Measurements from ENCODE around the gene FERD3L. TPM values are rescaled to one million over a fixed set of nuclear protein-coding genes. Genes with fewer than 3 reads are reported as not detected.

FERD3L gene
- total and polyA plus RNA-seq, 2 of the 8 experiments (the other 6 are each of a cell fraction or from before 2014, with no cell fraction given) = not detected

GRCh38 chr7:19133886-19134285 is 11.3 kb downstream of the FERD3L start:
- Histone ChIP-seq H2AK5ac (ENCODE audit: low read depth, low read length) (no peak overlapping the region), H4K5ac (ENCODE audit: insufficient read length, low read depth, low read length) (no peak overlapping the region), H3K4me2 (ENCODE audit: insufficient read depth in 1 of 2, low read depth in 2 of 2, low read length in 2 of 2) (no peak overlapping the region), H3K4me1 (replicated peaks in 1 of 4; ENCODE audit: control insufficient read depth in 3 of 4, insufficient read depth in 4 of 4, low read length in 3 of 4) (no peaks in the 10 kb centered on the region), H3K18ac (ENCODE audit: extremely low read depth, low read length) (no peak overlapping the region), H3K23ac (ENCODE audit: insufficient read length) (no peak overlapping the region), H2BK5ac (ENCODE audit: low read depth, low read length) (no peak overlapping the region), H2AFZ (ENCODE audit: low read length) (no peak overlapping the region), H3K4ac (replicated peaks; ENCODE audit: insufficient read length, low read depth, low read length) (no peak overlapping the region), H3K36me3 (ENCODE audit: control insufficient read depth in 2 of 4, insufficient read depth in 4 of 4, low read length in 3 of 4) (no peaks in the 10 kb centered on the region), H2BK120ac (replicated peaks; ENCODE audit: low read depth, low read length) (no peak overlapping the region), H4K8ac (ENCODE audit: extremely low read depth, insufficient read depth, low read length) (no peak overlapping the region), H3K27me3 (replicated peaks in 1 of 4; ENCODE audit: control insufficient read depth in 3 of 4, extremely low read depth in 1 of 4, insufficient read depth in 3 of 4, low read length in 3 of 4) (no peaks in the 10 kb centered on the region), H3K14ac (ENCODE audit: insufficient read length) (no peak overlapping the region), H3K23me2 (ENCODE audit: low read depth, low read length) (no peaks in the 10 kb centered on the region), H2BK20ac (ENCODE audit: low read length) (no peak overlapping the region), H3K9ac (replicated peaks in 1 of 4; ENCODE audit: extremely low read depth in 1 of 4, low read depth in 3 of 4, low read length in 3 of 4) (no peak overlapping the region), H2BK15ac (ENCODE audit: low read length) (no peak overlapping the region), H3K9me3 (ENCODE audit: insufficient read depth in 2 of 2, low read depth in 1 of 2, low read length in 1 of 2) (no peaks in the 10 kb centered on the region), H2BK12ac (ENCODE audit: low read depth, low read length) (no peak overlapping the region), H3K79me1 (ENCODE audit: low read depth, low read length) (no peaks in the 10 kb centered on the region), H3K79me2 (ENCODE audit: control insufficient read depth in 1 of 2, insufficient read depth in 2 of 2, low read length in 2 of 2) (no peaks in the 10 kb centered on the region), H3K56ac (replicated peaks; ENCODE audit: insufficient read length, low read depth, low read length) (no peak overlapping the region), H3K4me3 (ENCODE audit: extremely low read depth in 1 of 4, insufficient read depth in 2 of 4, low read depth in 3 of 4, low read length in 4 of 4) (no peak overlapping the region), H3K27ac (ENCODE audit: low read depth, low read length) (no peak overlapping the region), H4K91ac (replicated peaks; ENCODE audit: insufficient read length, low read length) (no peak overlapping the region), H4K20me1 (replicated peaks in 1 of 2; ENCODE audit: control insufficient read depth in 1 of 2, insufficient read depth in 2 of 2, low read length in 2 of 2) (no peaks in the 10 kb centered on the region)
- FAIRE-seq = no peak
- DNase-seq (ENCODE audit: low read depth in 1 of 2, low spot score in 2 of 2) = no peak
- 88% methylated on average over 4 of the region's 4 CpGs; no CpG with 5 or more reads in 1 of the 2 experiments for WGBS, 2 experiments (ENCODE audit: extremely low coverage in 1 of 2, insufficient coverage in 1 of 2, insufficient read length in 1 of 2, insufficient replicate concordance in 2 of 2, low coverage in 1 of 2, low lambda C conversion rate in 2 of 2, missing lambda C conversion rate in 1 of 2)
- ChIA-PET CTCF (ENCODE audit: partially characterized antibody) (interaction anchor here (0.6 to 1.3 kb wide), 3 partner anchors 11 to 175 kb away, joined by 3 read pairs; partner anchors contain the start of gene FERD3L), POLR2A (ENCODE audit: partially characterized antibody) (no interaction called here)
- TF ChIP-seq MAFK (IDR thresholded peaks at IDR 0.05; ENCODE audit: low read depth, low read length) (no peak), SIN3A (conservative IDR thresholded peaks at IDR 0.05 in 1 of 2, IDR thresholded peaks at IDR 0.05 in 1 of 2; ENCODE audit: low read depth in 1 of 2, low read length in 2 of 2) (no peak), RNF2 (IDR thresholded peaks at IDR 0.05; ENCODE audit: borderline replicate concordance, low read depth, low read length, missing control alignments, poor library complexity, severe bottlenecking) (no peak)
- TF ChIP-seq, protein P1, sequence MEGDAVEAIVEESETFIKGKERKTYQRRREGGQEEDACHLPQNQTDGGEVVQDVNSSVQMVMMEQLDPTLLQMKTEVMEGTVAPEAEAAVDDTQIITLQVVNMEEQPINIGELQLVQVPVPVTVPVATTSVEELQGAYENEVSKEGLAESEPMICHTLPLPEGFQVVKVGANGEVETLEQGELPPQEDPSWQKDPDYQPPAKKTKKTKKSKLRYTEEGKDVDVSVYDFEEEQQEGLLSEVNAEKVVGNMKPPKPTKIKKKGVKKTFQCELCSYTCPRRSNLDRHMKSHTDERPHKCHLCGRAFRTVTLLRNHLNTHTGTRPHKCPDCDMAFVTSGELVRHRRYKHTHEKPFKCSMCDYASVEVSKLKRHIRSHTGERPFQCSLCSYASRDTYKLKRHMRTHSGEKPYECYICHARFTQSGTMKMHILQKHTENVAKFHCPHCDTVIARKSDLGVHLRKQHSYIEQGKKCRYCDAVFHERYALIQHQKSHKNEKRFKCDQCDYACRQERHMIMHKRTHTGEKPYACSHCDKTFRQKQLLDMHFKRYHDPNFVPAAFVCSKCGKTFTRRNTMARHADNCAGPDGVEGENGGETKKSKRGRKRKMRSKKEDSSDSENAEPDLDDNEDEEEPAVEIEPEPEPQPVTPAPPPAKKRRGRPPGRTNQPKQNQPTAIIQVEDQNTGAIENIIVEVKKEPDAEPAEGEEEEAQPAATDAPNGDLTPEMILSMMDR (IDR thresholded peaks at IDR 0.05; ENCODE audit: control extremely low read depth in 1 of 3, insufficient read depth in 1 of 3, low read depth in 1 of 3, low read length in 3 of 3) = no peak

Measured in H1 (cell line).